Stimulated activated naive CD8-positive, alpha-beta T cell treated with anti-CD3 and anti-CD28 coated beads, Interleukin-15, amount 100 ng/mL, for 72 hours (primary cell): ENCODE results near the gene TMCC1.
A peak's percentile ranks its signal among the peaks of the same experiment; 100 is the strongest.

Experiments
- ATAC-seq: fragments of 150-1000 bp; cut with Tn5 transposase; 2 replicates; pipeline ENCODE4 v1.10.0; 2021; ENCODE audit warnings: mild to moderate bottlenecking, moderate library complexity
- DNase-seq, 2 donors: peaks; one replicate each; pipeline ENCODE4 v3.0.0; 2021 to 2022
- H3K27ac Mint-ChIP-seq, 2 donors: one replicate each; pipeline ENCODE4 v1.8.0; 2022; ENCODE audit warnings: mild to moderate bottlenecking in 2 of 2, mixed read lengths in 2 of 2, moderate library complexity in 2 of 2
- H3K27me3 Mint-ChIP-seq: one replicate; pipeline ENCODE4 v1.8.0; 2022; ENCODE audit warnings: mixed read lengths
- H3K4me1 Mint-ChIP-seq: one replicate; pipeline ENCODE4 v1.8.0; 2022; ENCODE audit warnings: mild to moderate bottlenecking, mixed read lengths
- H3K4me3 Mint-ChIP-seq, 2 donors: one replicate each; pipeline ENCODE4 v1.8.0; 2022; ENCODE audit warnings: mild to moderate bottlenecking in 2 of 2, mixed read lengths in 2 of 2, moderate library complexity in 1 of 2
- H3K9me3 Mint-ChIP-seq, 2 donors: one replicate each; pipeline ENCODE4 v1.8.0; 2022; ENCODE audit warnings: mixed read lengths in 2 of 2

Gene TMCC1

DNA sequence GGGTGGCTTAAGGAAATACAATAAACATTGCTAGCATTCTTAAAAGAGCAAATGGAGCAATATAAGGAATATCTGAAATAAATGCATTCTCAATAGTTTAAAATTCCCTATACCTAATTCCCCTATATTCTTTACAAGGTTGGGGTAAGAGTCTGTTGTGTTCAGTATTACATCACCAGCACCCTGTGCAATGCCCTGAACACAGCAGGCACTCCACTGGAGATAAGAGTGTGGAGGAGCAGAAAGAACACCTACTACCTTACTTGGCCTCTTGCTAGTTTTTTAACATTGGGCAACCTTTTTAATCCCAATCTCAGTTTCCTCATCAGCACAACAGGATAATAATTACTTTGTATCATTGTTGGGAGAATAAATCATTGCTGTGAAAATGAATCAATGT is 146.9 kb downstream of the TMCC1 start:
- ATAC-seq = no peak
- no peak overlapping the region for H3K4me3 Mint-ChIP-seq
- no peak overlapping the region for H3K27ac Mint-ChIP-seq

DNA sequence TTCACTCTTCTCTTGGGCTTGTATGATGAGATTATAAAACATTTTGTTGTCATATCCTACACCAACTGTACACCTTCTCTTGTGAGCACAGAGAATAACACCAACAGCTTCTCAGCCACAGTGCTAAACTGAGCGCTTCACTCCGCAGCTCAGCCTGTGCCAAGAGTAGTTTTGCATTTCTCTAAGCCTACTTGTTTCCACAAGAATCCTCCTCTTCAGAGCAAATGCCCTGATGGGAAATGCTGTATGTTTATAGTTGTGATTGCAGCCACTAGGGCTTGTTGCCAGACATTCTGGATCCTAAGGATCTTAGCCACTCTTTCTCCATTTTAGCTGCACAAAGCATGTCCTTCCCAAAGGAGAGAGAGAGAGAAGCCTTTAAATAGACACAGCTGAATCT is 148.3 kb downstream of the TMCC1 start:
- Mint-ChIP-seq H3K4me1 (peaks cover 14% of the 10 kb centered on the region), H3K4me3 (no peak overlapping the region), H3K27ac (no peak overlapping the region), H3K9me3 (no peaks in the 10 kb centered on the region), H3K27me3 (no peaks in the 10 kb centered on the region)
- DNase-seq = no peak
- no peak for ATAC-seq

More for the DNA sequence above, 146.9 kb downstream of the TMCC1 start:
- H3K9me3 Mint-ChIP-seq = no peaks in the 10 kb centered on the region
- H3K27me3 Mint-ChIP-seq = no peaks in the 10 kb centered on the region
- DNase-seq = no peak
- H3K4me1 Mint-ChIP-seq = peaks cover 14% of the 10 kb centered on the region

DNA sequence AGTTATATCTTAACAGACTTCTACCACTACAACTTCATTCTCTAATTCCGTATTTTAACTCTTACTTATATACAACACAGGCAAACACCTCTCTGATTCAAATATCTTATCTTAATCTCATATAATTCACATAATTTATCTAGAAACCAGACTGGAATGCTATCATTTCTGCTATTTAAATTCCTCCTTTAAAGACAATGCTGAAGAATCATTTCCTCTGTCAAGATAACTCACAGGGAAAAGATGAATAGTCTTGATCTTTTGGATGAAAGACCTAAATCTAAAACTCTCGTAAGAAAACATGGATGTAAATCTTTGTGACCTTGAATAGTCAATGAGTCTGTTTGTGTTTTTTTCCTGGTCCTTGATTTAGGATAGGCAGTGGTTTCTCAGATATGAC is 151.7 kb downstream of the TMCC1 start:
- Mint-ChIP-seq H3K9me3 (no peaks in the 10 kb centered on the region), H3K4me3 (no peak overlapping the region), H3K27ac (no peak overlapping the region), H3K4me1 (peaks cover 10% of the 10 kb centered on the region), H3K27me3 (no peaks in the 10 kb centered on the region)
- DNase-seq (no peak), ATAC-seq (no peak)

DNA sequence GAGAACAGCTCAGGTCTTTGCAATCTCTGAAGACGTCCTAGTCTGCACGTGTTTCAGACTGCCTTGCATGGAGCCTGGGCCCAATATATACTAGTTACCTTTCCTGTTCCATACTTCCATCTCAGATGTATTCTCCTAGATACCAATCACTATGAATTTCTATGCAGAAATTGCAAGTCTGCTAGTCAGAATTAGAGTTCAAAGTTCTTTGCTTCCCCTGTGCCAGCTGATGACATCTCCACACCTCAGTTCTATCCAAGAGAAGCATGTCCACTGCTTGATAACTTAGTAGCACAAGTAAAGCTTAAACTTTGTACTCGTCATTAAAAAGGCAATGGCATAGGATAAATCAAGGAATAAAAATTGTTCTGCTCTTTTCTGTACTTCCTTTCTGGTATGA is 153.4 kb downstream of the TMCC1 start:
- H3K27me3 Mint-ChIP-seq = no peaks in the 10 kb centered on the region
- no peaks in the 10 kb centered on the region for H3K9me3 Mint-ChIP-seq
- no peak overlapping the region for H3K4me3 Mint-ChIP-seq
- H3K4me1 Mint-ChIP-seq = peaks cover 10% of the 10 kb centered on the region
- ATAC-seq (no peak), DNase-seq (no peak)
- H3K27ac Mint-ChIP-seq = no peak overlapping the region

DNA sequence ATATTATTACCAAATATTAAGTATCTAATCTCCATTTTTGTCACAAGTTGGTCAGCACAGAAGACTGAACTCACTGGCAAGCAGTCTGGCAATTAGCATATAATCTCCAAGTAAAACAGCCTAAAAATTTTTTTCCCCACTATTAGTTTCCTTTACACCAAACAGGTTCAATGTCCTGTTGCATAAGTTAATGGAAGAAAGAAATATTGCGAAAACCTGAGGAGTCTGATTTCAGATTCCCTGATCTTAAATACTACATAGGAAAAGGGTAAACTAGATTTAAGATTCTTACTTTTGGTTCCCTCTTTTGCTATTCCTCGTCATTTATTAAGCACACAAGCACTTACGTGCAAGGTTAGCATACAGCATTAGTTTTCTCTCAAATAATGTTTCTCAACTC is 153.9 kb downstream of the TMCC1 start:
- H3K9me3 Mint-ChIP-seq = no peaks in the 10 kb centered on the region
- DNase-seq (no peak), ATAC-seq (no peak)
- H3K27ac Mint-ChIP-seq = no peak overlapping the region
- no peak overlapping the region for H3K4me3 Mint-ChIP-seq
- H3K4me1 Mint-ChIP-seq = peaks cover 10% of the 10 kb centered on the region
- H3K27me3 Mint-ChIP-seq = no peaks in the 10 kb centered on the region

DNA sequence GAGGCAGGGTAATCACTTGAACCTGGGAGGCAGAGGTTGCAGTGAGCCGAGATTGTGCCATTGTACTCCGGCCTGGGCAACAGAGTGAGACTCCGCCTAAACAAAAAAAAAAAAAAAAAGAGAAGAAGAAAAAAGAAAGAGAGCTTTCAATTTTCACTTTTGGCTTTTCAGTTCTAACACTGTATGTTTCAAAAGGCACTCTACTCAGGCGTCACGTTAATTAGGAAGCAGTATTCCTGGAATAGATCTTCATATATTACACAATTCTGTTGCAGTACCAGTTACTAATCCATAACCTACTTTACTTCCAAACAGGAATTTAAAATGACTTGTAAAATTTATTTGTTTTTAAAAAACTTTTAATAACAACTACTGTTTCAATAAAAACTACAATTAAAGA is 155.3 kb downstream of the TMCC1 start:
- no peak overlapping the region for H3K27ac Mint-ChIP-seq
- H3K9me3 Mint-ChIP-seq = no peaks in the 10 kb centered on the region
- no peak overlapping the region for H3K4me3 Mint-ChIP-seq
- H3K27me3 Mint-ChIP-seq = no peaks in the 10 kb centered on the region
- ATAC-seq (no peak), DNase-seq (no peak)
- peaks cover 10% of the 10 kb centered on the region for H3K4me1 Mint-ChIP-seq

DNA sequence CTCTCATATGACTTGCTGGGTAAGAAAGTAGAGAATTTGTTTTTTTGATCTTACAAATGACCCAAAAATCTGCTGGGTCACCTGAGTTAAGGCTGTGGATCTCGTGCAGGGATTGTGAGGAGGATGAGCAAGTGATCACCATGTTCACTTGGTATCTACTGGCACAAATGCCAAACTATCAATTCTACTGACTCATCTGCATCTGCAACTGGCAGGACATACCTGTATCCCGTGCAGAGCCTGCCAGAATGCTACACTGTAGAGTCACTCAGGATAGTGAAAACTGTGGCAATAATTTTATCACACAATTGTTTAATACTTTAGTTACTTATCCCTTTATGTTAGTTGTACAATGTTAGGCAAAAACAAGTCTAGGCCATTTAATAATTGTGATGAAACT is 157.4 kb downstream of the TMCC1 start:
- H3K9me3 Mint-ChIP-seq = no peaks in the 10 kb centered on the region
- no peak overlapping the region for H3K4me3 Mint-ChIP-seq
- ATAC-seq (no peak), DNase-seq (no peak)
- H3K4me1 Mint-ChIP-seq = no peaks in the 10 kb centered on the region
- no peaks in the 10 kb centered on the region for H3K27me3 Mint-ChIP-seq
- H3K27ac Mint-ChIP-seq = no peak overlapping the region

DNA sequence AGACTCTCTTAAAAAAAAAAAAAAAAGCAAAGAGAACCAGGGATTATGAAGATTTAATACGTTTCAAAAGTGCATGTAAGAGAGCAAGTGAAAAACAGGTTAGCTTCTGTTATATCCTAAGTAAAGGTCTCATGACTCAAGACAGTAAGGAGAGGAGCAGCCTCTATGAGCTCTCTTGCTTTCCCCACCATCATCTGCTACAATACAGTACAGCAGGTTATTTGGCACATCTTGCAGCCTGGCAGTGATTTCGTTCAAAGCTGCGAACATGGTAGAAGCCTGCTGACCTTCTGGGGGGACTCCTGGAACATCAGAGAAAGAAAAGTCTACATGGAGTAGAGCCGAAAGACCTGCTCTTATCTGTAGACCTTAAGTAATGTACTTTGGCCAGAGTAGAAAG is 157.9 kb downstream of the TMCC1 start:
- no peak overlapping the region for H3K4me3 Mint-ChIP-seq
- no peaks in the 10 kb centered on the region for H3K27me3 Mint-ChIP-seq
- no peaks in the 10 kb centered on the region for H3K4me1 Mint-ChIP-seq
- DNase-seq (no peak), ATAC-seq (no peak)
- H3K27ac Mint-ChIP-seq = peak overlapping the region in 1 of 2 donors; percentile 68
- no peaks in the 10 kb centered on the region for H3K9me3 Mint-ChIP-seq

DNA sequence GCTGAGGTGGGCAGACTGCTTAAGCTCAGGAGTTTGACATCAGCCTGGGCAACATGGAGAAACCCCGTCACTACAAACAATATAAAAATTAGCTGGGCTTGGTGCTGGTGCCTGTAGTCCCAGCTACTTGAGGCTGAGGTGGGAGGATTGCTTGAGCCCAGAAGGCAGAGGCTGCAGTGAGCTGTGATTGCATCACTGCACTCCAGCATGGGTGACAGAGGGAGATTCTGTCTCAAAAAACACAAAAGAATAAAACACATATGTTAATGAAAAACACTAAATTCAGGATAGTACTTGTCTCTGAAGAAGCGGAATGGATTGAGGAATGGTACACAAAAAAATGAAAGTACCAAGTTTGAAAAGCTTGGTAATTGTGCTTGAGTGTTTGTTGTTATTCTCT is 159.1 kb downstream of the TMCC1 start:
- Mint-ChIP-seq H3K27ac (no peak overlapping the region), H3K4me1 (no peaks in the 10 kb centered on the region), H3K9me3 (no peaks in the 10 kb centered on the region), H3K4me3 (no peak overlapping the region), H3K27me3 (no peaks in the 10 kb centered on the region)
- no peak for DNase-seq
- ATAC-seq = no peak

DNA sequence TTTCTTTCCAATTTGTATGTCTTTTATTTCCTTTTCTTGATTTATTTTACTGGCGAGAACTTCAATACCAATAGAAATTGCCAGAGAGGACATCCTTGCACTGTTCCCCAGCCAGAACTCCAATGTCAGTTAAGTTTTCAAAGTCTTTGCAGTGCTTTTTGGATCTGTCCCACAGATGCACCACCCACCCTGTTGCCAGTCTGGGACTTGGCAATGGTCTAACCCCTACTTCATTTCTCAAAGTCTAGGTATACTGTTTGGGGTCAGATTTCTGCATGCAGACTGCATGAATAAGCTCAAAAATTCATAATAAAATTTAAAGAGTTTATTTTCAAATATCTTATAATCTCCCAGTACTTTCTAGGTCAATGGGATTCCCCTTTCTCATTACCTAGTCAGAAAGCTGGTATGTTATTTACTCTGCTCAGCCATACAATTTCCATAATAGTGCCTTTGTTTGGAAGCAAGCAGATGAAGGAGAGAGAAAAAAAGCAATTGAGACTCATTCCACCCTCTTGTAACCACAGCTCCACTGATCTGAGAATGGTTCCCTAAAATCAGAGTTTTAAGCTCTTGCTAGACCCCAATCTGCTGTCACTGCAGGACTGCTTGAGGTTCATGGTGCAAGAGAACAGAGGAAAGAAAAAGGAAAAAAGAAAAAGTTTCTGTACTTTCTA is 161.2 kb downstream of the TMCC1 start:
- H3K4me3 Mint-ChIP-seq = no peak overlapping the region
- no peaks in the 10 kb centered on the region for H3K9me3 Mint-ChIP-seq
- no peaks in the 10 kb centered on the region for H3K4me1 Mint-ChIP-seq
- ATAC-seq (no peak), DNase-seq (no peak)
- no peak overlapping the region for H3K27ac Mint-ChIP-seq
- no peaks in the 10 kb centered on the region for H3K27me3 Mint-ChIP-seq

DNA sequence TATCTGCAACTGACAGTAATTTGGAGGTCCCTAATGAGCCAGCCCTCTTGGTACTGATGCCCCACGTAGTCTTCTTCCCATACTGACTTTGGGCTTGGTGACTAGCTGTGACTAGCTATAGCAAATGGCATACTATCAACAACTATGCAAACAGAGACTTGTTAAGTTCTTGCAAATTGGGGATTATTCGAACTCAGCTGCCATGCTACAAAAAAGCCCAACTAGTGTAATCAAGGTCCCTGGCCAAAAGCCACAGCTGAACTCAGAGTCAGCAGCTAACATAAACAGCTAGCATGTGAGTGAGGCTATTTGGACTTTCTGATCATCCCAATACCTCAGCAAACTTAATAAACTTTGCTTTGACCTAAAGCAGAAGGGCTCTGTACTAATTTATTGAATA is 165.8 kb downstream of the TMCC1 start:
- DNase-seq (no peak), ATAC-seq (no peak)
- no peaks in the 10 kb centered on the region for H3K9me3 Mint-ChIP-seq
- no peak overlapping the region for H3K4me3 Mint-ChIP-seq
- H3K4me1 Mint-ChIP-seq = no peaks in the 10 kb centered on the region
- no peaks in the 10 kb centered on the region for H3K27me3 Mint-ChIP-seq
- H3K27ac Mint-ChIP-seq = no peak overlapping the region

DNA sequence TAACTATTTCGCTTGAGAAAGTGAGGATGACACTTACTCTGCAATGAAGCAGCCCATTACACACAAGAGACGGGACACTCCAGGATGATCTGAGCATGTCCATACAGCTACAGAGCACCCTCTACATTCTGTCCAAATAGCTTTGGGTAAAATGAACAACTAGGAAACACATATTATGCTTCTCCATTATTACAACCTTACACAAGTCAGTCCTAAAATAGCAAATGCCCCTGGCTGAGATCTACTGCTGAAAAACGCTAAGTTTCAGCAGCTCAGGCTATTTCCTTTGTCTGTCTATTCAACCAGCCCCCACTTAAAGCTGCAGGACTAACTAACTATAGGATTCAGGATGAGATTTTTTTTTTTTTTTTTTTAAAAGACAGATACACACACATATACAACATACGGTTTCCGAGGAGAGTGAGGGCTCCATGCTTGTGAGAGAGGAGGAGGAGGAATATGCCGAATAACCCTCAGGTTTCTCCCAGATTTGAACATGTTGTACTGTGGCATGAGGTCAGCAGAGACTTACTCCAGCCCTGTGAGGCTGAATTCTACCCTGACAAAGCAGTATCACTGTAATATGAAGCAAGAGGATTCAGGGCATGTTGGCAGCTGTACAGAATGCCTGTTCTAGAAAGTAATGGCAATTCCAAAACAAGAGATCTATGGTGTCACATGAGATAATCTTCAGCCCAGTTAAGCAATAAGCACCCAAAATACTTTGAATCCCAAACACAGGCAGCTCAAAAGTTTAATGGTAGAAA is 169.8 kb downstream of the TMCC1 start:
- DNase-seq = no peak
- H3K27ac Mint-ChIP-seq = no peak overlapping the region
- ATAC-seq = no peak
- H3K4me1 Mint-ChIP-seq = no peaks in the 10 kb centered on the region
- H3K27me3 Mint-ChIP-seq = no peaks in the 10 kb centered on the region
- H3K9me3 Mint-ChIP-seq = no peaks in the 10 kb centered on the region
- no peak overlapping the region for H3K4me3 Mint-ChIP-seq

DNA sequence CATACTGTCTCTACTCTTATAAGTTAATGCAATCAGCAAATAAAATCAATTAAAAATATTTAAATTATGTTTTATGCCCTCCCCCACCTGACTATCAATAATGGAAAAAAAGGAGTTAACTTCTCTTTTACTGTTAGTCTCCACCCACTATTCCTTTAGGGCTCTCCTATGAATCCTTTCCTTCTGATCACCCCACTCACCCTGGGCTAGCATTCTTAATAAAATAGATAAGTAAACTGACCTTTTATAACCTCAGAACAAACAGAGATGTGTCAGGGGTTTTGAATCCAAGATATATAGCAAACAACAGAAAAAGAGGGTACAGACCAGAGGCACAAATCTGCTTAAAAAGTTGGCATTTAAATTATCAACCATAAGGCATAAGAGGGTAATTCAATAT is 171.0 kb downstream of the TMCC1 start:
- Mint-ChIP-seq H3K27me3 (no peaks in the 10 kb centered on the region), H3K27ac (no peak overlapping the region), H3K4me3 (no peak overlapping the region), H3K4me1 (no peaks in the 10 kb centered on the region), H3K9me3 (no peaks in the 10 kb centered on the region)
- DNase-seq (no peak), ATAC-seq (no peak)

DNA sequence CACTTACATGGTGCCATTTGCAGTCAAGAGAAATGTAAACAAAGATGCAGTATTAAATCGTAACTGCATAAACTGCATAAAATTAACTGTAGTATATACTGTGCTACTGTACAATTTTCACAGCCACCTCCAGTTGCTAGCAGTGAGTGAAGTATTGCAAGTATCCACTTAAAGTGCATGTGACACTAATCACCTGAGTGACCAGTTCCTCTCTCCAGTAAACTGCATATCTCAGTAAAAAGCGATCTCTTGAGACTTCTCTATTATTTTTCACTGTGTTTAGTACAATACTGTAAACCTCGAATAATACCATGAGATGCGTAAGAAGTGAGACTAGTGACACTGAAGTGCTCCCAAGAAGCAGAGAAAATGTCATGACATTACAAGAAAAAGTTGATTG is 175.3 kb downstream of the TMCC1 start:
- Mint-ChIP-seq H3K27me3 (no peaks in the 10 kb centered on the region), H3K4me1 (peaks cover 10% of the 10 kb centered on the region), H3K27ac (no peak overlapping the region), H3K9me3 (no peaks in the 10 kb centered on the region), H3K4me3 (no peak overlapping the region)
- ATAC-seq = no peak
- no peak for DNase-seq

DNA sequence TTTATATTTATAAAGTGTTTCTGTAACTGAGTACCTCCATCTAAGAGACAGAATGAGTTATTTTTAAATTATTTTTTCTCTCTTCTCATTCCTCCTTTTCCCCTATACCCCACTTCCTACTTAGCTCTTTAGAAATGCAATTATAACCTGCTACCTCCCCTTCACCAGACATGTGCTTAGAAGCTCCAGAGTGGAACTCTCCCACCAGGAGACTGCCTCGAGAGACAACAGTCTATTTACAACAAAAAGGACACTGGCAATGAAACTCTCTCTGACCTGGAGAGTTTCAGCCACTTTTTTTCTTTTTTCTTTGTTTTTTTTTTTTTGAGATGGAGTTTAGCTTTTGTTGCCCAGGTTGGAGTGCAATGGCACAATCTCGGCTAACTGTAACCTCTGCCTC is 177.7 kb downstream of the TMCC1 start:
- Mint-ChIP-seq H3K4me1 (peaks cover 10% of the 10 kb centered on the region), H3K27ac (no peak overlapping the region), H3K9me3 (no peaks in the 10 kb centered on the region), H3K27me3 (no peaks in the 10 kb centered on the region), H3K4me3 (no peak overlapping the region)
- ATAC-seq (no peak), DNase-seq (no peak)

DNA sequence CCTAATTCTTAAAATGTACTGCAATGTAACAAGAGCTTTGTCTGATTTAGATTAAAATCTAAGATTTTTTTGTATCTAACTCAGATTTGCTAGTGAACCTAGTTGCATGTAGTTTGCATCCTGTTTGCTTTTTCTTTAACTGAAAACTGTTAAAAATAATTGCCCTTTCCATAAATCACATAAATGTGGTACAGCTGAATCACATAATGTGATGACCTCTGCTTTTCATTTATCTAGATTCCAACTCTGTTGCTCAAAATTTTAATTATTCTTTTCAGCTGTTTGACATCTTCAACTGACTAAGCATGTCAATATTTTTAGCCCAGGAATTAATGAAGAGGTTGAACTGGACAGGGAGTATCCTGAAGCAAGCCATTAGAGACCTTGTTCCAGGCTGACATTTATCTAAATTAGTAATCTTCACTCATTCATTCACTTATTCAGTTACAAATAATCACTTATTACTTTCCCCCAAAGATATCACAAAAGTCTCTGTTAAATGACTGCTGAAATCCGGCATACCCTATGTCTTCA is 185.1 kb downstream of the TMCC1 start:
- Mint-ChIP-seq H3K27me3 (no peaks in the 10 kb centered on the region), H3K4me3 (no peak overlapping the region), H3K4me1 (peaks cover 6% of the 10 kb centered on the region), H3K27ac (no peak overlapping the region), H3K9me3 (no peaks in the 10 kb centered on the region)
- no peak for DNase-seq
- no peak for ATAC-seq
